GM12878 (cell line): ENCODE data around the gene RAC2. TPM values are rescaled to one million over a fixed set of nuclear protein-coding genes. Genes with fewer than 3 reads are reported as not detected.

Experiments used
- ATAC-seq: fragments of 200-7000 bp; cut with Tn5 transposase; 3 replicates; pipeline ENCODE4 v1.9.1; 2020; ENCODE audit warnings: mild to moderate bottlenecking, moderate library complexity
- BruUV-seq: library from RNA; stranded (reverse); fragments of 400-500 nt; replicated peaks from 2 replicates; lab custom pipeline; 2021; lab: Mats Ljungman, UMichigan
- CTCF ChIA-PET: fragments of 300-600 bp; sonication (Branson Sonifier 250); formaldehyde crosslinking; extraction: SDS; loops from one replicate; lab custom pipeline; 2021; ENCODE audit warnings: inconsistent platforms; lab: Yijun Ruan, JAX
- POLR2A ChIA-PET: fragments of 350-600 bp; formaldehyde crosslinking; extraction: SDS; loops from one replicate; lab custom pipeline; 2021; ENCODE audit warnings: inconsistent platforms; lab: Charles Lee
- RAD21 ChIA-PET: fragments of 300-600 bp; sonication (Branson Sonifier 250); formaldehyde crosslinking; loops from one replicate; lab custom pipeline; 2023; ENCODE audit warnings: antibody characterized with exemption; ENCODE audit not compliant: unreplicated experiment; lab: Charles Lee
- SMC1A ChIA-PET: fragments of 300-600 bp; sonication (Branson Sonifier 250); formaldehyde crosslinking; loops from one replicate; lab custom pipeline; 2023; ENCODE audit not compliant: unreplicated experiment, uncharacterized antibody; lab: Charles Lee
- DNase-seq: peaks from one replicate; pipeline ENCODE4 v3.0.0-alpha.2; 2011; ENCODE audit warnings: low read depth, low spot score
- FAIRE-seq: peaks from 3 replicates; lab custom pipeline; 2011; peaks lifted over from hg19 to GRCh38; lab: Jason Lieb, UNC
- H2AFZ ChIP-seq: 2 replicates; pipeline ENCODE4 v1.6.0; 2011; ENCODE audit warnings: low read depth, low read length, control low read depth; ENCODE audit not compliant: control insufficient read depth
- H3K27ac ChIP-seq: 2 replicates; pipeline ENCODE4 v1.5.1; 2011; ENCODE audit warnings: control low read depth; ENCODE audit not compliant: control insufficient read depth, insufficient read depth
- H3K27me3 ChIP-seq, 2 experiments: replicated peaks in 1 of 2; 2 replicates each; pipeline versions ENCODE4 v1.6.0 to v1.6.1; 2011; ENCODE audit warnings: low read length in 1 of 2; ENCODE audit not compliant: control insufficient read depth in 2 of 2, insufficient read depth in 2 of 2
- H3K36me3 ChIP-seq, 2 experiments: 2 replicates each; pipeline ENCODE4 v1.5.1; 2011; ENCODE audit warnings: low read length in 1 of 2; ENCODE audit not compliant: control insufficient read depth in 2 of 2, insufficient read depth in 2 of 2
- H3K4me1 ChIP-seq: 2 replicates; pipeline ENCODE4 v1.6.1; 2011; ENCODE audit warnings: mild to moderate bottlenecking, low read length, moderate library complexity, mixed read lengths; ENCODE audit not compliant: control insufficient read depth, insufficient read depth
- H3K4me2 ChIP-seq: 2 replicates; pipeline ENCODE4 v1.6.0; 2011; ENCODE audit warnings: control low read depth; ENCODE audit not compliant: control insufficient read depth, insufficient read depth
- H3K4me3 ChIP-seq: fragments of 200-600 bp; sonication (generic); 2 replicates; pipeline ENCODE4 v1.5.1; 2016
- H3K79me2 ChIP-seq: 2 replicates; pipeline ENCODE4 v1.6.0; 2011; ENCODE audit warnings: low read length; ENCODE audit not compliant: control insufficient read depth, insufficient read depth
- H3K9ac ChIP-seq: 2 replicates; pipeline ENCODE4 v1.8.0; 2011; ENCODE audit warnings: low read length, control low read depth, mixed read lengths; ENCODE audit not compliant: control insufficient read depth, insufficient read depth
- H3K9me3 ChIP-seq: replicated peaks from 3 replicates; pipeline ENCODE4 v1.5.1; 2011; ENCODE audit warnings: mild to moderate bottlenecking, low read length; ENCODE audit not compliant: control insufficient read depth, insufficient read depth
- H4K20me1 ChIP-seq: 2 replicates; pipeline ENCODE4 v1.6.0; 2011; ENCODE audit not compliant: control insufficient read depth, insufficient read depth
- ATF3 ChIP-seq: IDR thresholded peaks from 2 replicates; pipeline ENCODE4 v1.6.1; 2011; ENCODE audit warnings: low read depth, mild to moderate bottlenecking, low read length, moderate library complexity, borderline replicate concordance; ENCODE audit errors: extremely low read depth
- ATF7 ChIP-seq: fragments of 450-650 bp; IDR thresholded peaks from 2 replicates; pipeline ENCODE4 v1.6.1; 2016; ENCODE audit warnings: low read depth, mild to moderate bottlenecking
- CBX5 ChIP-seq: sonication (generic); IDR thresholded peaks from 2 replicates; pipeline ENCODE4 v1.6.1; 2016; ENCODE audit warnings: low read depth, moderate library complexity, mild to moderate bottlenecking, inconsistent platforms
- E2F8 ChIP-seq: fragments of 450-650 bp; IDR thresholded peaks from 2 replicates; pipeline ENCODE4 v1.6.1; 2018; ENCODE audit warnings: mild to moderate bottlenecking, low read depth, moderate library complexity; ENCODE audit not compliant: partially characterized antibody
- HDGF ChIP-seq: fragments of 450-650 bp; IDR thresholded peaks from 2 replicates; pipeline ENCODE4 v1.6.1; 2016; ENCODE audit warnings: antibody characterized with exemption
- IRF5 ChIP-seq: fragments of 450-650 bp; IDR thresholded peaks from 2 replicates; pipeline ENCODE4 v1.6.1; 2017; ENCODE audit warnings: borderline replicate concordance
- KDM1A ChIP-seq: fragments of 200-600 bp; sonication (generic); IDR thresholded peaks from 2 replicates; pipeline ENCODE4 v1.6.1; 2016; ENCODE audit warnings: borderline replicate concordance
- PAX5 ChIP-seq: IDR thresholded peaks from 2 replicates; pipeline ENCODE4 v1.6.1; 2011; ENCODE audit warnings: low read depth, low read length, borderline replicate concordance
- POU2F2 ChIP-seq: IDR thresholded peaks from 3 replicates; pipeline ENCODE4 v1.6.1; 2011; ENCODE audit warnings: low read depth, mild to moderate bottlenecking, low read length, borderline replicate concordance
- SKIL ChIP-seq: fragments of 450-650 bp; IDR thresholded peaks from 2 replicates; pipeline ENCODE4 v1.6.1; 2017; ENCODE audit warnings: mild to moderate bottlenecking, low read depth, inconsistent platforms; ENCODE audit not compliant: poor library complexity, severe bottlenecking
- SREBF1 ChIP-seq: IDR thresholded peaks from 2 replicates; pipeline ENCODE4 v1.6.1; 2012; ENCODE audit warnings: mild to moderate bottlenecking, low read length
- ZNF24 ChIP-seq: fragments of 450-650 bp; IDR thresholded peaks from 2 replicates; pipeline ENCODE4 v1.6.1; 2017; ENCODE audit warnings: antibody characterized with exemption, mild to moderate bottlenecking
- WGBS: methylation state at CpG from one replicate; pipeline ENCODE4 v1.1.6; 2016; ENCODE audit warnings: low lambda C conversion rate; ENCODE audit not compliant: insufficient replicate concordance, insufficient coverage; ENCODE audit errors: missing lambda C conversion rate; 5-methylcytosine and 5-hydroxymethylcytosine counted together
- in situ Hi-C: fragments of 300-500 bp; cut with MboI; formaldehyde crosslinking; loops from 9 replicates; pipeline ENCODE4 v1.14.3; 2018; ENCODE audit warnings: mixed read lengths
- intact Hi-C: fragments of 100-400 bp; cut with micrococcal nuclease; formaldehyde crosslinking; loops from one replicate; pipeline ENCODE4 v1.14.2; 2022; ENCODE audit not compliant: unreplicated experiment
- polyA plus RNA-seq, 11 experiments: library from polyadenylated mRNA; depleted of rRNA in 4 of 11; unstranded in 6 of 11; stranded (reverse) in 5 of 11; fragments of >200 nt; fragmentation: Nextera tagmentation in 4 of 11; fragmentation: Illumina TruSeq in 1 of 11; extraction: Ambion mirVana in 4 of 11; extraction: Trizol in 1 of 11; gene quantifications; 1 replicate in 1 of 11; 2 replicates in 10 of 11; pipeline versions ENCODE4 v1.2.1 to v1.2.3, GENCODE V29; 2011 to 2016; ENCODE audit warnings: inconsistent platforms in 2 of 11, missing spikeins in 2 of 11, low read depth in 1 of 11
- total RNA-seq, 4 experiments: library from RNA; depleted of rRNA in 3 of 4; stranded (reverse); fragments of >200 nt in 3 of 4; fragmentation: Illumina TruSeq in 1 of 4; extraction: Trizol in 1 of 4; gene quantifications; 2 replicates each; pipeline versions ENCODE4 v1.2.1 to v1.2.3, GENCODE V29; 2013 to 2021

Gene RAC2
- total and polyA plus RNA-seq, 10 of the 15 experiments (the other 5 are each of a cell fraction or from before 2014, with no cell fraction given), result 102 to 386 (median 304) TPM

- TF ChIP-seq PAX5 (no peak), SKIL (no peak)
Measured at GRCh38 chr22:37219533-37219932, 24.5 kb downstream of the RAC2 start (continued).

GRCh38 chr22:37218771-37219411 lies 25.2 kb downstream of the RAC2 start:
- Histone ChIP-seq H3K9me3 (peaks cover 4% of the 10 kb centered on the region; the same call in 2 of the 3 replicates), H4K20me1 (no peaks in the 10 kb centered on the region), H3K4me1 (peaks cover 73% of the 10 kb centered on the region), H3K79me2 (peaks cover 21% of the 10 kb centered on the region), H3K27me3 (no peaks in the 10 kb centered on the region), H3K9ac (peak overlapping the region; percentile 92), H2AFZ (no peak overlapping the region), H3K4me2 (peak overlapping the region; percentile 93), H3K4me3 (peak overlapping the region; percentile 80), H3K36me3 (no peaks in the 10 kb centered on the region; a peak in 2 of 4 replicates), H3K27ac (peak overlapping the region; percentile 99)
- DNase-seq (peak; percentile 99), FAIRE-seq (peak; percentile 92), ATAC-seq (peak; percentile 82)
- BruUV-seq, result no TSS peak
- intact Hi-C loops (loop anchor here (1.0 kb wide), 3 partner anchors 11 to 56 kb away; no protein-coding TSS in a partner anchor), in situ Hi-C loops (loop anchor here (25.0 kb wide), 1 partner anchor 1832 kb away; the partner anchor contains the start of gene HMOX1)
- POLR2A ChIA-PET, result interaction anchor here (1.0 to 11.6 kb wide), 10 partner anchors 11 to 91 kb away, joined by 3 to 246 read pairs (median 6); partner anchors contain the start of genes CYTH4, IL2RB and RAC2
- CTCF ChIA-PET, result interaction anchor here (1.0 to 8.1 kb wide), 7 partner anchors 11 to 198 kb away, joined by 3 to 111 read pairs (median 26); partner anchors contain the start of gene RAC2
- SMC1A ChIA-PET, result interaction anchor here (1.2 to 6.7 kb wide), 10 partner anchors 11 to 57 kb away, joined by 3 to 109 read pairs (median 12); partner anchors contain the start of gene RAC2
- RAD21 ChIA-PET, result interaction anchor here (0.8 to 11.8 kb wide), 13 partner anchors 11 to 174 kb away, joined by 3 to 196 read pairs (median 8); partner anchors contain the start of genes IL2RB and RAC2
- WGBS, result under 1% methylated on average over 7 of the region's 7 CpGs
- TF ChIP-seq ATF7 (peak; percentile 93), IRF5 (no peak), HDGF (peak; percentile 49; the same call in 1 of the 2 replicates), KDM1A (no peak), CBX5 (0 out of 2 replicates have a peak, but pooled peaks have one; percentile 79), SREBF1 (no peak), E2F8 (no peak), ZNF24 (no peak), ATF3 (no peak), POU2F2 (peak; percentile 94)
